Measurements from ENCODE around the gene ANTKMT. TPM values are rescaled to one million over a fixed set of nuclear protein-coding genes. Genes with fewer than 3 reads are reported as not detected.
"Not testable (repeated sequence)": the region's sequence is repeated elsewhere in the genome, so short reads cannot be mapped to it uniquely, and the experiment has no call there.

The ANTKMT gene
- total RNA-seq, 2 experiments from 2014 or later, result 37.3 to 40.1 TPM

DNA sequence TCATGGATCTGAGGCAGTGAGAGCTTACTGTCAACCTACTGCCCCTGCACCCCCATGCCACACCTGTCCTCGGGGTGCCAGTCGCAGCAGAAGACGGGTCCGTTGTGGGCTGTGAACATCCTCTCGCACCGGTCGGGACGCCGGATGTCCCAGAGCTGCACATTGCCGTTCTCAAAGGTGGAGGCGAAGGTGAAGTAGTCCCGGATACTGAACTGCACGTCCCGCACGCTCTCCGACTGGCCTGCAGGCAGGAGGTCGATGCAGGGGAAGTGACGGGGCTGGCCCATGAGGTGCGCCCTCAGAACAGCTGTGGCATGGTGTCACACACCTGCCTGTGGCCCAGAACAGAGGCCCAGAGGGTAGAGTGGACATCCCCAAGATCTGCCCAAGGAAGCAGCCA lies 33.4 kb upstream of the ANTKMT start:
- Mint-ChIP-seq H3K36me3 (peaks cover 11% of the 10 kb centered on the region), H3K4me1 (peaks cover 12% of the 10 kb centered on the region), H3K27me3 (no peaks in the 10 kb centered on the region), H3K4me3 (no peak overlapping the region), H3K9me3 (no peaks in the 10 kb centered on the region), H3K27ac (no peak overlapping the region)
- no peak for DNase-seq

GRCh38 chr16:689175-689897 lies 31.6 kb upstream of the ANTKMT start:
- H3K27ac Mint-ChIP-seq, result peak overlapping the region; percentile 87
- peaks cover 5% of the 10 kb centered on the region for H3K27me3 Mint-ChIP-seq
- no peaks in the 10 kb centered on the region for H3K9me3 Mint-ChIP-seq
- peaks cover 11% of the 10 kb centered on the region for H3K4me1 Mint-ChIP-seq
- peak overlapping the region; percentile 90 for H3K4me3 Mint-ChIP-seq
- H3K36me3 Mint-ChIP-seq, result peaks cover 2% of the 10 kb centered on the region
- no peak for DNase-seq

DNA sequence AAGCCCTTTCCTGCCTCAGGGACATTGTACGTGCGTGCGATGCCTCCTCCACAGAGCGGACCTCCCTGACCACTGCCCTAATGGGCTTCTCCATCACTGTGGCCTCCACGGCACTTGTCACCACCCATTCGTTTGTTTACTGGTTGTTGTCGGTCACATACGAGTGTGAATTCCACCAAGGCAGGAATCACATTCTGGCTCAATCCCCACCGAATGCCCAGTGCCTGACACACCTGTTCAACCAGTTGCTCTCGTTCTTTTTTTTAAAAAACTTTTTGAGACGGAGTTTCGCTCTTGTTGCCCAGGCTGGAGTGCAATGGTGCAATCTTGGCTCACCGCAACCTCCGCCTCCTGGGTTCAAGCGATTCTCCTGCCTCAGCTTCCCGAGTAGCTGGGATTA lies 29.7 kb upstream of the ANTKMT start:
- not testable (repeated sequence) for H3K27ac Mint-ChIP-seq, H3K9me3 Mint-ChIP-seq, H3K36me3 Mint-ChIP-seq, DNase-seq, H3K27me3 Mint-ChIP-seq
- Mint-ChIP-seq H3K4me1 (peaks cover 13% of the 10 kb centered on the region), H3K4me3 (peak overlapping the region; percentile 90)

- Mint-ChIP-seq H3K4me3 (no peak overlapping the region), H3K27me3 (peaks cover 5% of the 10 kb centered on the region), H3K27ac (no peak overlapping the region), H3K4me1 (peaks cover 13% of the 10 kb centered on the region), H3K36me3 (no peaks in the 10 kb centered on the region), H3K9me3 (no peaks in the 10 kb centered on the region)
- DNase-seq, result no peak
These were observed 28.4 kb upstream of the ANTKMT start for GRCh38 chr16:692356-693108.

DNA sequence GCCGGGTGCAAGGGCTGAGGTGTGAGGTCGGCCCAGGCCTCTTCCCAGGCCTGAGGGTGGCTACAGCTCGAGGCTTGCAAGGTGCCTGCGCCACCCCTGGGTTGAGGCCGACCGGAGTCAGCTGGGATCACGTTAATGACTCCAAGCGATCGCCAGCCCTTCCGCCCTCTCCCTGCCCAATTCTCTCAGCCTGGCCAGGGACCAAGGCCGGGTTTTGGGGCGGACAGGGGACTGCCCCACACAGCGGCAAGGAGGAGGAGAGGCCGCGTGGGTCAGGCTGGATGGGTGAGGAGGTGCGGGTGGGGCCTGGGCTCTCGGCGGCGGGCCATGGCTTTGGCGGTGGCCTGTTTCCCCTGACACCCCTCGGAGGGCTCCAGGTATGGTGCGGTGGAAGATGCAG lies 27.6 kb upstream of the ANTKMT start:
- Mint-ChIP-seq H3K9me3 (no peaks in the 10 kb centered on the region), H3K36me3 (no peaks in the 10 kb centered on the region), H3K4me1 (peaks cover 13% of the 10 kb centered on the region), H3K27me3 (peaks cover 5% of the 10 kb centered on the region), H3K27ac (no peak overlapping the region), H3K4me3 (peak overlapping the region; percentile 29)
- DNase-seq, result no peak

DNA sequence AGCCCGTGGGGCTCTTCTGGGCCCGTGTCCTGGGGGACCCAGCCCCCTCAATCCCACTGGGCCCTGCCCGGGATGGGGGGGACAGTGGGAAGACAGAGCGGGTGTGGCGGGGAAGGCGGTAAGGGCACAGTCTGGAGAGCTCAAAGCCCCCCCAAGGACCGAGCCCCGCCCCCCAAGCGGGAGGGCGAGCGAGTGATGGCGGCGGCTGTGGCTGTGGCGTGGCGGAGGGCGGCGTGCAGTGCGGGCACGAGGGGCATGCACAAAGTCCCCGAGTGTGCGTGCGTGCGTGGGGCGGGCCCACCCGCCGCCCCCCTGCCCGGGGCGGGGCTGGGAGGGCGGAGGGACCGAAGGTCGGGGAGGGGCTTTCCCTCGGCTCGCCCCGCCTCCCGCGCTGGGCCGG lies 27.2 kb upstream of the ANTKMT start:
- Mint-ChIP-seq H3K9me3 (no peaks in the 10 kb centered on the region), H3K4me1 (peaks cover 10% of the 10 kb centered on the region), H3K36me3 (no peaks in the 10 kb centered on the region), H3K4me3 (peak overlapping the region; percentile 22), H3K27me3 (peaks cover 5% of the 10 kb centered on the region), H3K27ac (no peak overlapping the region)
- no peak for DNase-seq

DNA sequence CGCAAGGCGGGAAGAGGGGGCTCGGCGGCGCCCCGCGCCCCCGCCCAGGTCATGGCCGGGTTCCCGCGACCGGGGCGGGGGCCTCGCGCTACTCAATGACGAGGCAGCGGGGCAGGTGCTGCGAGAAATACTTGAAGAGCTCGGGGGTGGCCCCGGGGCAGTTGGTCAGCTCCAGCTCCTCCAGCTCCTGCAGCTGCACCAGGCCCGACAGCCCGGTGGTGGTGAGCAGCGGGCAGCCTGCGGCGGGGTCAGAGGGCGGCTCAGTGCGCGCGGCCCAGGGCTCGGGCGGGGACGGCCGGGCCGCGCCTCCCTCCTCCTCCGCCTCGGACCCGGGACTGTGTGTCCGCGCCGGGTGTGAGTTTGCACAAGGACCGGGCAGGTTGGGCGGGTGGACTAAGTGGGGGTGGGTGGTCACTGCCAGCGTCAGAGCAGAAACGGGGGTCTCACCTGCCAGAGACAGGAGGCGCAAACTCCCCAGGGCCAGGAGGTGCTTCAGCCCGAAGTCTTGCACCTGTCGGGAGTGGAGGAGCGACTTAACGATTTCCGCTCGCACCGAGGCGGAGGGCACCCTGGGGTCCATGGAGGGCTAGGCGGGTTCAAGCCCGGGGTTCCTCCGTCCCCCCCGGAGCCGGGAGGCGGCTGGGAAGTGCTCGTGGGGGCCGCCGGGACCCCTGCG lies 26.6 kb upstream of the ANTKMT start:
- H3K27me3 Mint-ChIP-seq, result peaks cover 5% of the 10 kb centered on the region
- no peaks in the 10 kb centered on the region for H3K9me3 Mint-ChIP-seq
- H3K36me3 Mint-ChIP-seq, result no peaks in the 10 kb centered on the region
- H3K4me3 Mint-ChIP-seq, result peak overlapping the region; percentile 63
- H3K4me1 Mint-ChIP-seq, result peaks cover 7% of the 10 kb centered on the region
- no peak overlapping the region for H3K27ac Mint-ChIP-seq
- DNase-seq, result no peak

- H3K36me3 Mint-ChIP-seq, result no peaks in the 10 kb centered on the region
- H3K4me1 Mint-ChIP-seq, result peaks cover 5% of the 10 kb centered on the region
- no peak overlapping the region for H3K4me3 Mint-ChIP-seq
- peaks cover 5% of the 10 kb centered on the region for H3K27me3 Mint-ChIP-seq
- DNase-seq, result no peak
- H3K27ac Mint-ChIP-seq, result no peak overlapping the region
- H3K9me3 Mint-ChIP-seq, result no peaks in the 10 kb centered on the region
These were observed 26.0 kb upstream of the ANTKMT start for GRCh38 chr16:694863-695354.

DNA sequence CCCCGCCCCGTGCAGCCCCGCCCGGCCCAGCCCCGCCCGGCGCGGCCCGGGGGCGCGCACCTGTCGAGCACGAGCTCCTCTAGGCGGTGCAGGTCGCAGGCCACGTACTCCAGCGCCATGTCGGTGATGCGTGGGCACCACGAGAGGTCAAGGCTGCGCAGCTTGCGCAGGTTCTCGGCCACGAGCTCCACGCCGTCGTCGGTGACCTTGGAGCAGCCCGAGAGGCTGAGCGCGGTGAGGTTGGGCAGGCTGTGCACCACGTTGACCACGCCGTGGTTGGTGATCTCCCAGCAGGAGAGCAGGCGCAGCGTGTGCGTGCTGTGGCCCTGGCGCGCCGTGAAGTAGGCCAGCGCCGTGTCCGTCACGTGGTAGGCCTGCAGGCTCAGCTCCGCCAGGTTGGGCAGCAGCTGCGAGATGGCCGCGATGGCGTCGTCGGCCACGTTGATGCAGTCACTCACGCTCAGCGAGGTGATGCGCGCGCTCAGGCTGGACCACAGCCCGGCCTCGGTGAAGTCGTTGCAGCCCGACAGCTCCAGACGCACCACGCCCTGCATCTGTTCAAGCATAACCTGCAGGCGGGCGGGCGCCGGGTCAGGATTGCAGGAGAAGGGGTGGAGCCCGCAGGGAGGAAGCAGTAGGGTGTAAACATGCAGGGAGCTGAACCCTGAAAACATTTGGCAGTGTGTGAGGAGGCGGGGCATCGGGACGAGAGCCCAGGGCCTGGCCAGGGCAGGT lies 25.4 kb upstream of the ANTKMT start:
- peak; percentile 74 for DNase-seq
- H3K27me3 Mint-ChIP-seq, result peaks cover 5% of the 10 kb centered on the region
- peak overlapping the region; percentile 65 for H3K27ac Mint-ChIP-seq
- H3K36me3 Mint-ChIP-seq, result no peaks in the 10 kb centered on the region
- H3K4me3 Mint-ChIP-seq, result peak overlapping the region; percentile 74
- H3K4me1 Mint-ChIP-seq, result peaks cover 5% of the 10 kb centered on the region
- no peaks in the 10 kb centered on the region for H3K9me3 Mint-ChIP-seq

GRCh38 chr16:698911-699671 lies 21.9 kb upstream of the ANTKMT start:
- no peak for DNase-seq
- H3K4me3 Mint-ChIP-seq, result no peak overlapping the region
- H3K9me3 Mint-ChIP-seq, result no peaks in the 10 kb centered on the region
- H3K27me3 Mint-ChIP-seq, result peaks cover 27% of the 10 kb centered on the region
- no peak overlapping the region for H3K27ac Mint-ChIP-seq
- H3K36me3 Mint-ChIP-seq, result no peaks in the 10 kb centered on the region
- H3K4me1 Mint-ChIP-seq, result peaks cover 5% of the 10 kb centered on the region

- peaks cover 3% of the 10 kb centered on the region for H3K4me1 Mint-ChIP-seq
- no peak overlapping the region for H3K4me3 Mint-ChIP-seq
- no peaks in the 10 kb centered on the region for H3K9me3 Mint-ChIP-seq
- H3K27me3 Mint-ChIP-seq, result peaks cover 33% of the 10 kb centered on the region
- no peak overlapping the region for H3K27ac Mint-ChIP-seq
- no peaks in the 10 kb centered on the region for H3K36me3 Mint-ChIP-seq
- DNase-seq, result peak; percentile 66
These were observed 20.0 kb upstream of the ANTKMT start for GRCh38 chr16:700684-701584.

DNA sequence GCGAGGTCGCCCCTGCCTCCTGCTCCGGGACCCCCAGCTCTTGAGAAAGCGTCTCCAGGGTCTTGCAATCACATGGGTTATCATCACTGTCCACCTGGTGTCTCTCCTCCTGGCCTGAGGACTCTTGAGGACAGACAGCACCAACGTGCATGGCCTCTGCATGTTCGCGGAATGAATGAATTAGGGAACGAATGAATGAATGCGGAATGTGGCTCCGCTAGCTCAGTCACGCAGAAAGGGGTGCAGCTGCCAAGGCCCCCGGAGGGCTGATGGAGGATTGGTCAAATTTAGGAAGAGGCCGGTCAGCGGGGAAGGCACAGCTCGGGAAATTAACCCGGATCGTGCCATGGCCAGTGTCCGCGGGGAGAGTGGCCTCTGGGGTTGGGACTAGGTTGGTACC lies 18.6 kb upstream of the ANTKMT start:
- DNase-seq, result no peak
- peaks cover 4% of the 10 kb centered on the region for H3K4me1 Mint-ChIP-seq

GRCh38 chr16:703406-703805 lies 17.5 kb upstream of the ANTKMT start:
- Mint-ChIP-seq H3K27me3 (peaks cover 56% of the 10 kb centered on the region), H3K4me1 (peaks cover 4% of the 10 kb centered on the region), H3K36me3 (no peaks in the 10 kb centered on the region), H3K4me3 (no peak overlapping the region), H3K9me3 (no peaks in the 10 kb centered on the region), H3K27ac (no peak overlapping the region)
- no peak for DNase-seq

More for the DNA sequence above, 18.6 kb upstream of the ANTKMT start:
- Mint-ChIP-seq H3K27ac (no peak overlapping the region), H3K9me3 (no peaks in the 10 kb centered on the region), H3K4me3 (no peak overlapping the region), H3K27me3 (peaks cover 46% of the 10 kb centered on the region), H3K36me3 (no peaks in the 10 kb centered on the region)
